UCSD-AML1 (cell line): ENCODE measurements around the gene LSM4.
A peak's percentile ranks its signal among the peaks of the same experiment; 100 is the strongest.

Source experiments
- DNase-seq: peaks from one replicate; lab custom pipeline; 2025; ENCODE audit not compliant: unreplicated experiment; lab: John Stamatoyannopoulos, UW

LSM4 gene

GRCh38 chr19:18279266-18279515 lies 43.7 kb downstream of the LSM4 start:
- no peak for DNase-seq

GRCh38 chr19:18278521-18279265 lies 44.2 kb downstream of the LSM4 start:
- DNase-seq, result peak; percentile 31

- DNase-seq, result peak; percentile 23
Measured at GRCh38 chr19:18274781-18275356, 48.0 kb downstream of the LSM4 start.

GRCh38 chr19:18274219-18274780 lies 48.6 kb downstream of the LSM4 start, which contains the start of gene IQCN:
TSS of gene IQCN (minus strand) at chr19:18274452. CDS start at chr19:18269478, 4,974 bp downstream.
- DNase-seq, result no peak

GRCh38 chr19:18273561-18274218 lies 49.2 kb downstream of the LSM4 start:
- no peak for DNase-seq

- DNase-seq, result no peak
Measured at GRCh38 chr19:18271433-18271841, 51.4 kb downstream of the LSM4 start.

- DNase-seq, result no peak
Measured at GRCh38 chr19:18270326-18270725, 52.5 kb downstream of the LSM4 start.

GRCh38 chr19:18269070-18269723 lies 53.7 kb downstream of the LSM4 start:
- DNase-seq, result no peak

- no peak for DNase-seq
Measured at GRCh38 chr19:18266771-18267686, 55.8 kb downstream of the LSM4 start.

- DNase-seq, result no peak
Measured at GRCh38 chr19:18265582-18265981, 57.3 kb downstream of the LSM4 start.

- DNase-seq, result no peak
Measured at GRCh38 chr19:18264971-18265540, 57.8 kb downstream of the LSM4 start.

- DNase-seq, result no peak
Measured at GRCh38 chr19:18264137-18264854, 58.6 kb downstream of the LSM4 start.

GRCh38 chr19:18263324-18264136 lies 59.3 kb downstream of the LSM4 start:
- no peak for DNase-seq

- DNase-seq, result no peak
Measured at GRCh38 chr19:18262917-18263316, 60.0 kb downstream of the LSM4 start.

- DNase-seq, result no peak
Measured at GRCh38 chr19:18262144-18262543, 60.7 kb downstream of the LSM4 start.

GRCh38 chr19:18261474-18261873 lies 61.4 kb downstream of the LSM4 start:
- DNase-seq, result no peak

GRCh38 chr19:18259893-18260292 lies 63.0 kb downstream of the LSM4 start:
- no peak for DNase-seq
